Common myeloid progenitor, CD34-positive (primary cell): ENCODE results near the gene ABHD15.
A peak's percentile ranks its signal among the peaks of the same experiment; 100 is the strongest.
"Not testable (repeated sequence)": the region's sequence is repeated elsewhere in the genome, so short reads cannot be mapped to it uniquely, and the experiment has no call there.

Source experiments
- CTCF ChIA-PET: fragments of 350-600 bp; sonication (Branson Sonifier 250); formaldehyde crosslinking; loops from one replicate; lab custom pipeline; 2021; ENCODE audit warnings: antibody characterized with exemption; lab: Charles Lee
- POLR2A ChIA-PET: fragments of 350-600 bp; sonication (Branson Sonifier 250); formaldehyde crosslinking; loops from one replicate; lab custom pipeline; 2021; ENCODE audit warnings: antibody characterized with exemption; lab: Charles Lee
- DNase-seq, 3 donors: peaks; one replicate each; pipeline versions ENCODE4 v3.0.0 to v3.0.0-alpha.2; 2013
- H3K27ac ChIP-seq, 2 experiments: 1 replicate in 1 of 2; 2 replicates in 1 of 2; pipeline ENCODE4 v1.7.0; 2013; ENCODE audit warnings: inconsistent platforms in 2 of 2, low read length in 2 of 2, mild to moderate bottlenecking in 2 of 2, low read depth in 1 of 2, moderate library complexity in 1 of 2; ENCODE audit not compliant: severe bottlenecking in 2 of 2, insufficient read depth in 1 of 2, poor library complexity in 1 of 2
- H3K27me3 ChIP-seq, 5 experiments: replicated peaks in 2 of 5; 1 replicate in 3 of 5; 2 replicates in 2 of 5; pipeline versions ENCODE4 v1.6.1 to v1.7.0; 2013; ENCODE audit warnings: low read length in 4 of 5, mild to moderate bottlenecking in 2 of 5, moderate library complexity in 2 of 5, inconsistent platforms in 1 of 5; ENCODE audit not compliant: insufficient read depth in 5 of 5, control insufficient read depth in 4 of 5
- H3K36me3 ChIP-seq, 4 experiments: 1 replicate in 2 of 4; 2 replicates in 2 of 4; pipeline versions ENCODE4 v1.6.1 to v1.7.0; 2013; ENCODE audit warnings: low read length in 3 of 4, control low read depth in 1 of 4, mild to moderate bottlenecking in 1 of 4; ENCODE audit not compliant: control insufficient read depth in 4 of 4, insufficient read depth in 4 of 4
- H3K4me1 ChIP-seq, 4 experiments: 1 replicate in 3 of 4; 2 replicates in 1 of 4; pipeline versions ENCODE4 v1.6.1 to v1.7.1; 2013; ENCODE audit warnings: low read length in 3 of 4, mild to moderate bottlenecking in 3 of 4, control low read depth in 1 of 4, inconsistent platforms in 1 of 4, moderate library complexity in 1 of 4; ENCODE audit not compliant: control insufficient read depth in 4 of 4, insufficient read depth in 4 of 4; ENCODE audit errors: control extremely low read depth in 1 of 4
- H3K4me3 ChIP-seq, 7 experiments: 1 replicate in 4 of 7; 2 replicates in 3 of 7; pipeline versions ENCODE4 v1.5.1 to v1.7.0; 2013; ENCODE audit warnings: mild to moderate bottlenecking in 7 of 7, low read length in 6 of 7, moderate library complexity in 6 of 7, inconsistent platforms in 2 of 7, low read depth in 2 of 7, control low read depth in 1 of 7; ENCODE audit not compliant: insufficient read depth in 4 of 7, control insufficient read depth in 1 of 7; ENCODE audit errors: extremely low read depth in 1 of 7
- H3K9me3 ChIP-seq, 5 experiments: 1 replicate in 4 of 5; 2 replicates in 1 of 5; pipeline versions ENCODE4 v1.6.1 to v1.7.1; 2013; ENCODE audit warnings: low read length in 4 of 5, mild to moderate bottlenecking in 2 of 5, inconsistent platforms in 1 of 5, low read depth in 1 of 5, moderate library complexity in 1 of 5; ENCODE audit not compliant: control insufficient read depth in 4 of 5, insufficient read depth in 2 of 5; ENCODE audit errors: control extremely low read depth in 1 of 5
- WGBS: methylation state at CpG from one replicate; pipeline ENCODE4 v1.1.5; 2013; ENCODE audit not compliant: insufficient coverage; 5-methylcytosine and 5-hydroxymethylcytosine counted together

The ABHD15 gene

DNA sequence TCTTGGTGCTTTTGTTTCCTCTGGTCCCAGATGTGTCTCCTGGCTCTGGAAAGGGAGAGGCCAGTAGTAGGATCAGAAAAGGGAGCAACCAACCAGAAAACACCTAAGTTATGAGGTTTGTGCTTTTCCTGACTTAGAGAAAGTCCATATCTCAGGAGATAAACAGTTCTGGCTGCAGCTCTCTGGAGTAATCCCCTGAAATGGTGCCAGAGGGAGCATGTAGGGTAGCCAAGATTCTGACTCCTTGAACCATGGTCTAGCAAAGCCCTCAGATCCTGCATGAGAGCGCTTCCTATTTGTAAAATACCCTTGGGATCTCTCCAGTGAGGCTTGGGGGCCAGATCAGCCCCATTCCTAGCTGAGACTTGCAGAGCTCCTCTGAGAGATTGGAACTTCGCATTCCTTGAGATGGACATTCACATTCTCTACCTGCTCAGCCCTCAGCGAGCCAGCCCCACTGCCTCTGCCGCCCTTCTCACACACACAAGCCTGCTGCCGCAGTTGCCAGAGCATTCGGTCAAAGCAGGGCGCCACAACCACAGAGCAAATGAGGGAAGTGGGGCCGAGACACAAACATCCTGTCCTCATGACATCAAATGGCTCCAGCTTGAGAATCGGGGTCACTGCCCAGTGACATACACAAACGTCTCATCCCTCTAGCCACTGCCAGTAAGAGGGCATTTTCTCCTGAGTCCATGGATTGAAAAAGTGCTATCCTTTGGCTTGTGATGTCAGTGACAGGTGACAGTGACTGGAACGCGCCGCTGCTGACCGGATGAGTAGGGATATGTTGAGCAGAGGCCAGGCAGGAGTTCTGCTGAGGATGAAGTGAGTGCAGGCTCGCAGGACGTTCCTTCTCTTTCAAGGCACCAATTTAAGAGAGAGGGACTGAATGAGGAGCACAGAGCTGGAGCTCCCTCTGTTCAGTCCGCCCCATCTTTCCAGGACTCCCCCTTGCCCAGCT lies 5.0 kb downstream of the ABHD15 start:
- H3K9me3 ChIP-seq: no peaks in the 10 kb centered on the region
- POLR2A ChIA-PET: no interaction called here
- WGBS: 63% methylated on average over 17 of the region's 17 CpGs
- H3K36me3 ChIP-seq: peaks cover 0 to 13% (median 0%) of the 10 kb centered on the region in 4 experiments
- CTCF ChIA-PET: interaction anchor here (1.0 to 3.9 kb wide), 5 partner anchors 10 to 423 kb away, joined by 3 to 36 read pairs (median 4); no protein-coding TSS in a partner anchor
- no peaks in the 10 kb centered on the region for H3K27me3 ChIP-seq
- DNase-seq: peak in 2 of 3 donors; percentile 58 to 63
- H3K27ac ChIP-seq: no peak overlapping the region
- H3K4me3 ChIP-seq: peak overlapping the region in 1 of 7 experiments; percentile 15
- peaks cover 19 to 75% (median 62%) of the 10 kb centered on the region in 4 experiments for H3K4me1 ChIP-seq

DNA sequence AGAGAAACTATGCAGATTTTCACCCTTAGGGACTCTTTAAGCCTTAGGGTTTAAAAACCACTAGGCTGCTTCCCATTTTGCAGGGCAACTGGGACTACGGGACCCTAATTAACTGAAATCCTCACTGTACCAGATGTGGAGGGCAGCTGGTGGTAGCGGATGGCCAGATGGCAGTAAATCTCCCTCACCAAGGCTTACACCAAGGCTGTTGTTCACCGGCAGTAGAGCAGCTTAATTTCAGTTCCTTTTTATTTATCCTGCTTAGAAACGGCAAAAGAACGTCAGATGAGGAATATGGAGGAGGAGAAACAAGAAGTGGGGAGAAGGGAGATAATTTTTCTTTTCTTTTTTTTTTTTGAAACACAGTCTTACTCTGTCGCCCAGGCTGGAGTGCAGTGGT lies 6.5 kb downstream of the ABHD15 start:
- peaks cover 19 to 65% (median 52%) of the 10 kb centered on the region in 4 experiments for H3K4me1 ChIP-seq
- H3K27me3 ChIP-seq: no peaks in the 10 kb centered on the region
- 0% methylated on average over 4 of the region's 6 CpGs for WGBS
- POLR2A ChIA-PET: no interaction called here
- peak in 2 of 3 donors; percentile 78 to 83 for DNase-seq
- peaks cover 0 to 13% (median 0%) of the 10 kb centered on the region in 4 experiments for H3K36me3 ChIP-seq
- no peaks in the 10 kb centered on the region for H3K9me3 ChIP-seq
- H3K4me3 ChIP-seq: peak overlapping the region in 3 of 7 experiments; percentile 4 to 50 (median 32)
- H3K27ac ChIP-seq: no peak overlapping the region
- CTCF ChIA-PET: interaction anchor here (0.6 to 3.9 kb wide), 3 partner anchors 12 to 421 kb away, joined by 3 to 36 read pairs (median 3); no protein-coding TSS in a partner anchor

DNA sequence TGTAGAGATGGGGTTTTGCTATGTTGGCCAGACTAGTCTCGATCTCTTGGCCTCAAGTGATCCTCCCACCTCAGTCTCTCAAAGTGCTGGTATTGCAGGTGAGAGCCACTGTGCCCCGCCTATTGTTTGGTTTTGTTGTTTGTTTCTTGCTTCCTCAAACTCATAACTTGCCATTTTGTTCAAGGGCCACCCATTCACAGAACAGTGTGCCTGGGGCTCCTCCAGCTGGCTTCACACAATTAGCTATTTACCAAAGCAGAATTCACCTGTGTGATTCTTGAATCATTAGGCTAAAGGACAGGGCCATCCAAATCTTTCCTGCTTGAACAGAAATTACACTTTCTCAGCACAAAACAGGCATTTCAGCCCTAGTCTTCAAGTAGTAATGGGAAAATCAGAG lies 7.2 kb downstream of the ABHD15 start:
- CTCF ChIA-PET: interaction anchor here (3.9 kb wide), 1 partner anchor 12 kb away, joined by 36 read pairs; no protein-coding TSS in a partner anchor
- Histone ChIP-seq H3K4me1 (peaks cover 19 to 58% (median 49%) of the 10 kb centered on the region in 4 experiments), H3K9me3 (no peaks in the 10 kb centered on the region), H3K4me3 (no peak overlapping the region), H3K27ac (no peak overlapping the region), H3K36me3 (peaks cover 0 to 13% (median 0%) of the 10 kb centered on the region in 4 experiments), H3K27me3 (no peaks in the 10 kb centered on the region)
- 92% methylated on average over 2 of the region's 2 CpGs for WGBS
- no peak for DNase-seq
- POLR2A ChIA-PET: no interaction called here

DNA sequence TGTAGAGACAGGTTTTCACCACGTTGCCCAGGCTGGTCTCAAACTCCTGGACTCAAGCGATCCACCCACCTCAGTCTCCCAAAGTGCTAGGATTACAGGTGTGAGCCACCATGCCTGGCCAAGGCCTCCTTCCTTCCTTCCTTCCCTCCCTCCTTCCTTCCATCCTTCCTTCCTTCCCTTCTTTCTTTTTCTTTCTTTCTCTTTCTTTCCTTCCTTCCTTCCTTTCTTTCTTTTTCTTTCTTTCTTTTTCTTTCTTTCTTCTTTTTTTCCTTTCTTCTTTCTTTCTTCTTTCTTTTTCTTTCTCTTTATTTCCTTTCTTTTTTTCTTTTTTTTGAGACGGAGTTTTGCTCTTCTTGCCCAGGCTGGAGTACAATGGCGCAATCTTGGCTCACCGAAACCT lies 8.7 kb downstream of the ABHD15 start:
- H3K27ac ChIP-seq, CTCF ChIA-PET, POLR2A ChIA-PET, H3K9me3 ChIP-seq, H3K4me3 ChIP-seq, H3K27me3 ChIP-seq, DNase-seq: not testable (repeated sequence)
- Histone ChIP-seq H3K4me1 (peaks cover 17 to 50% (median 42%) of the 10 kb centered on the region in 4 experiments), H3K36me3 (peaks cover 0 to 13% (median 0%) of the 10 kb centered on the region in 4 experiments)
- 96% methylated on average over 3 of the region's 5 CpGs for WGBS

DNA sequence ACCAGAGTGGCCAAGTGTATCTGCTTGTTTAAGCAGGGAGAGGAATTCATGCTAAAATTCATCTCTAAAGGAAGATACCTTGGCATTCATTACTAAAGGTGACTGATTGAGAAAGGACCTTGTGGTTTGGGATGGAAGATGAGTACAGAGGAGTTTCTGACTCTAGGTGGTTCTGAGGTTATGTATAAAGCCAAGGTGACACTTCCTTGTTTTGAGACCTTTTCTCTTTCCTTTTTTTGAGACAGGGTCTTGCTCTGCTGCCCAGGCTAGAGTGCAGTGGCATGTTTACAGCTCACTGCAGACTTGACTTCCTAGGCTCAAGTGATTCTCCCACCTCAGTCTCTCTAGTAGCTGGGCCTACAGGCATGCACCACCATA lies 9.1 kb downstream of the ABHD15 start:
- peaks cover 17 to 46% (median 40%) of the 10 kb centered on the region in 4 experiments for H3K4me1 ChIP-seq
- POLR2A ChIA-PET: no interaction called here
- no peak overlapping the region for H3K27ac ChIP-seq

DNA sequence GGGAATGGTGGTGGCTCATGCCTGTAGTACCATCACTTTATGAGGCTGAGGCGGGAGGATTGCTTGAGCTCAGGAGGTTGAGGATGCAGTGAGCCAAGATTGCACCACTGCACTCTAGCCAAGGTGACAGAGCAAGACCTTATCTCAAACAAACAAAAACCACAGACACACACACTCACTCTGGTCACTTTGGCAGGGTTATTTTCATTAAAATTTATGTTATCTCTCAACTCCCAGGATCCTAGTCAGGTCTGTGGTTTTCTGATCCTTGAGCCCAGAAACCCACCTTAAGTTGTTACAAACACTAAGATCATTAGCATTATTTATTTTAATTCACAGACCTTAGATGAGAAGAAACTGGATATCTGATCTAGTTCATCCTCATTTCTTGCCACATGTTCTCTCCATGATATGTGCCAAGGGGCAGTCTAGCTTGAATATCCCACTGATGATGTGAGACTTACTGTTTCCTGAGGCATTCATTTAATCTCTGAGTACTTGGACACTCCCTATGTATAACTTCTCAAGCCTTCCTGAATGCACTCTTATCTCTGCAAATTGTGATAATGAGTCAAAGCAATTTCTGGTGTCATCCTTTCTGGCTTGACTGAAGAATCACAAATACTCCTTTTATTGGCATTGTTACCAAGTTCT lies 9.6 kb downstream of the ABHD15 start:
- no CpG with 5 or more reads among the region's 1 CpG for WGBS
- peaks cover 16 to 41% (median 34%) of the 10 kb centered on the region in 4 experiments for H3K4me1 ChIP-seq
- H3K9me3 ChIP-seq: no peaks in the 10 kb centered on the region
- POLR2A ChIA-PET: no interaction called here
- CTCF ChIA-PET: interaction anchor here (1.0 to 1.7 kb wide), 7 partner anchors 9 to 52 kb away, joined by 3 to 7 read pairs (median 4); partner anchors contain the start of gene ABHD15
- H3K36me3 ChIP-seq: peaks cover 0 to 5% (median 0%) of the 10 kb centered on the region in 4 experiments
- no peak overlapping the region for H3K27ac ChIP-seq
- peak in 2 of 3 donors; percentile 51 to 65 for DNase-seq
- H3K4me3 ChIP-seq: no peak overlapping the region
- H3K27me3 ChIP-seq: no peaks in the 10 kb centered on the region

More for the DNA sequence above, 9.1 kb downstream of the ABHD15 start:
- no peaks in the 10 kb centered on the region for H3K9me3 ChIP-seq
- no peak for DNase-seq
- peaks cover 0 to 10% (median 0%) of the 10 kb centered on the region in 4 experiments for H3K36me3 ChIP-seq
- CTCF ChIA-PET: interaction anchor here (1.3 to 1.7 kb wide), 2 partner anchors 10 to 13 kb away, joined by 3 to 7 read pairs; partner anchors contain the start of gene ABHD15
- H3K27me3 ChIP-seq: no peaks in the 10 kb centered on the region
- no peak overlapping the region for H3K4me3 ChIP-seq
